GM21515 (cell line): ENCODE results near the gene CCDC159.

Source experiments
- ATAC-seq: cut with Tn5 transposase; IDR thresholded peaks from one replicate; pipeline ENCODE4 v1.9.1; 2021; ENCODE audit not compliant: unreplicated experiment

Gene CCDC159

DNA sequence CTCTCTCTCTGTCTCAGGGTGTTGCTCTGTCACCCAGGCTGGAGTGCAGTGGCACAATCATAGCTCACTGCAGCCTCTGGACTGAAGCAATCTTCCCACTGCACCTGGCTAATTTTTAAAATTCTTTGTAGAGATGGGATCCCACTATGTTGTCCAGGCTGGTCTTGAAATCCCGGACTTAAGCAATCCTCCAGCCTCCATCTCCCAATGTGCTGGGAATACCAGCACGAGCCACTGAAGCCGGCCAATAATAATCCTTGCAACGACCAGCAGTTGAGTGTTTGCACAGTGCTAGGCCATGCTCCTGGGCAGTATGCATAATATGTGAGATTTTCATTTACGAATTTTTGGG lies 38.4 kb downstream of the CCDC159 start:
- ATAC-seq = no peak

DNA sequence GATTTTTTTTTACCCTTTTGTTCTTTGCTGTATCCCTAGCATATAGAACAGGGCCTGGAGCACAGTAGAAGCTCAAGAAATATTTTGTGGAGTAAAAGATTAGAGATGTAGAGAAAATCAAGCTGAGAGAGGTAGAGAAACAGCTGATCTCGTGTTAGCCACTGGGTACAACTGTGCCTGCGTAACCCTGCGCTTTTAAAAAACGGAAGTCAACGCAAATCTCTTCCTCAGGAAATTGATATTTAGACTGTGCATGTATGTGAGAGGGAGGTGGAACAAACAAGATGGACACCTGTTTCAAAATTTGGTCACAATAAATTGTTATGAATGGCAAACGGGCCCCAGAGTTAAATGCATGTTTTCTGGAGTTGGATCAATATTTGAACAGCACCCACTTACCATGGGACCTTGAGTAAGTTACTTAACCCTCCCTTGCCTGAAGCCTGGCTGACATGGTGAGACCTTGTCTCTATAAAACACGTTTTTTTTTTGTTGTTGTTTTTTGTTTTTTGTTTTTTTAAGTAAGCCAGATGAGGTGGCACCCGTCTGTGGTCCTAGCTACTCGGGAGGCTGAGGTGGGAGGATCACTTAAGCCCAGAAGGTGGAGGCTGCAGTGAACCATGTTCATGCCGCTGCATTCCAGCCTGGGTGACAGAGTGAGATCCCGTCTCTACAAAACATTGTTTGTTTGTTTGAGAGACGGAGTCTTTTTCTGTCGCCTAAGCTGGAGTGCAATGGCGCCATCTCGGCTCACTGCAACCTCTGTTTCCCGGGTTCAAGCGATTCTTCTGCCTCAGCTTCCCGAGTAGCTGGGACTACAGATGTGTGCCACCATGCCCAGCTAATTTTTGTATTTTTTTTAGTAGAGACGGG lies 41.1 kb downstream of the CCDC159 start:
- ATAC-seq = no peak

DNA sequence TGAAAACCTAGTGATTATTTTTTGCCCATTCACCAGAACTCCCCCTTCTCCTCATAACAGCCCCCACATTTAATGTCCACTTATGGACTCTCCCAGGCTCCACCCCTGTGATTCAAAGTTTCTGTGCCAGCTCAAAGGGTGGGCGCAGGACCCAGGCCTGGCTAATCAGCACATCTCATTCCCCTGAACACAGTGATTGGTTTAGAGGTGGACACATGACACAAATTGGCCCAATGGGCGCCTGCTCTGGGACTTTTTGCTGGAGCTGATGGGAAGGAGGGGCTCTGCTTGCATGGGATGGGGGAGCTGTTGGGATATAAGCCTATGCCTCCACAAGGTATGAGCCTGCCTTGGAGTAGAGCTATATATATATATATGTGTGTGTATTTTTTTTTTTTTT lies 44.0 kb downstream of the CCDC159 start:
- no peak for ATAC-seq

DNA sequence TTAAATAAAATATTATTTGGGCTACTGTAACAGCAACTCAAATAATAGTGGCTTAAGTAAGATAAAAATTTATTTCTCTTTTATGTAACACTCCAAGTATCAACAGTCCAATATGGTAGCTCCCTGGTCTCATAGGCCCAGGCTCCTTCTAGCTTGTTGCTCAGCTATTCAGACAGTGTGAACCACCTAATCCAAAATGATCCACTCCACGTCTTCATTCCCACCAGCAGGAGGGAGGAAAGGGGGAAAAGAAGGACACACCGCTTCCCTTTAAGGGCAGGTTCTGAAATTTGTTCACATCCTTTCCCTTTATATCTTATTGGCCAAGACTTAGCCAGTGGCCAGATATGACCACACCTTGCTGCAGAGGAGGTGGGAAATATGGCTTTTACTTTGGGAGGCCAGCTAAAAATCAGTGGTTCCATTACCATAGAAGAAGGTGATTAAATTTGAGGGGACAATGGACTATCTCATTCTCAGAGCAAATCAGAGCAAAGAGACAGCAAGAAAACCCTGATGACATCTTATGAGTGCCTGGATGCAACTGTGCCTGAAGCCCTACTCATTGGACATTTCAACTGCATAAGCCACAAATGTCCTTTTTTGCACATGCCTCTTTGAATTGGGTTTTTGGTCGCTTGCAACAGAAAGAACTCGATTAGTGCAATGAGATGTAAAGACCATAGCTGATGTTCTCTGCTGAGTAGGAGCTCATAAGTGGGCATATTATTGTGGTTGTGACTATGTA lies 44.8 kb downstream of the CCDC159 start:
- no peak for ATAC-seq

DNA sequence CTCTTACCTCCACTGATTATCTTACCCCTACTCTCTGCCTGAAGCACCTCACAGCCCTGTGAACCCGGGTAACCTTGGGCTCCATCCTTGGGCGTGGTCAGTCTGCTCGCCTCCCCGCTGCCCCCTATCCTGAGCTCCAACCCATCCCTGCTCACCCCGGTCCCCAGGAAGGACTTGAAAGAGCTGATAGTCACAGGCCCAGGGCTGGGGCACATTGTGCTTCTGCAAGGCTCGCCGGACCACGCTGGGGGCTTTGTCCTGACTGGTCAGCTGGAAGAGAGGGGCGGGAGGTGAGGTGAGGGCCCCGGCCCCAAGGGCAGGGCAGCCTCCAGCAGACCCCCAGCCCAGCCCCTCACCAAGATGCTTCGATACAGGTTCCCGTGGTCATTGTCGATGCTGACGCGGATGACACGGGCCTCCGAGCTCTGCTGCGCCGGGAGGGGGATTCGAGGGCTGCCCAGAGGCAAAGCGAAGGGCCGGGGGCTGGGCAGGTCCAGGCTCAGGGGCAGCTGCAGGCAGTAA lies 50.8 kb downstream of the CCDC159 start:
- ATAC-seq = no peak

DNA sequence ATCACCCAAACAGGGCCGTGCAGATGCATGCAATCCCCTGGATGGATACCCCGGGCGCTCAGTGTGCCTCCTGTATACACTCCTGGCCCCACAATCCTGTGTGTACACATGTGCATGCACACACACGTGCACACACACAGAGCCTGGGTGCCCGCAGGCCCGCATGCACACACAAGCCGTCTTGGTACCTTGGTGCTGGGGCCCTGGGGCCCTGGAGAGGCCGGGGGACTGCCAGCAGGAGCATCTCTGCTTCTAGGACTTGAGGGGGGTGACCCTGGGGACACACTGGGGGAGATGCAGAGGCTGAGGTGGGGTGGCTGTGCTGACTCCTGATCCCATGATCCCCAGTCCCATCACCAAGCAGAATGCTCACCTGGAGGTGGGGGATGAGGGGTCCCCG lies 53.3 kb downstream of the CCDC159 start:
- no peak for ATAC-seq

DNA sequence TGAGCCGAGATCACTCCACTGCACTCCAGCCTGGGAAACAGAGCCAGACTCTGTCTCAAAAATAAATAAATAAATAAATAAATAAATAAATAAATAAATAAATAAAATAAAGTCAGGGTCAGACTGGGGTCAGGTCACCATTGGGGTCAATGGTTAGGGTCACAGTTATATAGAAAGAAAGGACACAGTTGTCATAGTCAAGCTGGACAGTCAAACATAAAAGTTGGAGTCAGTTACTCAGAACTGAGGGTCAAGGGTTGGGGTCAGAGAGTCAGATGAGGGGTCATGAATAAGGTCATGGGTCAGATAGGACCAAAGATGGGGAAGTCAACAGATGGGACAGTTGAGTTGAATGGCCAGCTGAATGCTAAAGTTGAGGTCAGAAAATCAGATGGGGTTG lies 54.5 kb downstream of the CCDC159 start:
- ATAC-seq = no peak

DNA sequence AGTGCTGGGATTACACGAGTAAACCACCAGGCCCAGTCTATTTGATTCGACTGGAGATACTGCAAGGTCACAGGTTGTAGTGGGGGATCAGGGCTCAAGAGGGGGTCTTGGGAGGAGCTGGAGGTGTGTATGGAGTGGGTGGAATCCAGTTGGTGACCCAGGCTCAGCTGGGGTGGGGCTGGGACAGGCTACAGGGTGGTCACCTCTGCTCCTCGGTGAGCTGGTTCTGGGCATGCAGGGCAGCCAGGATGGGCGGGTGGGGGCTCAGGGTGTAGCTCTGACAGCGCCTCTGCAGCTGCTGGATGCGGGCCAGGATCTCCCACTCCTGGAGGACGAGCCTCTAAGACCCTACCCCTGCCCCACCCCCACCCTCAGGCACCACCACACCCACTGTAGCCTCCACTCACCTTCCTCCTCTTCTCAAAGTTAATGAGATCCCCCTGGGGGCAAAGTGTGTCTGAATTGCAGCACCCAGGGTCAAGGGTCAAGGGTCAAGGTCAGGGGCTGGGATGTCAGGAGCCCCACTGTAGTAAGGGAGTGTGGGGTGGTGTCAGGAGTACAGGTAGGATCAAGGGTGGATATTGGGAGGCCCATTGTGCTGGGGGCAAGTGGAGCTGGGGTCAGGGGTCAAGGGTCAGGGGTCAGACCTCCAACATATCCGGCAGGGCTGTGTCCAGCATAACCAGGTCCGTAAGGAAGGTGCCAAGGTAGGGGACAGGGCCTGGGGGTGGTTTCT lies 55.7 kb downstream of the CCDC159 start:
- ATAC-seq = no peak
